ENCODE results near the gene KICS2. TPM values are rescaled to one million over a fixed set of nuclear protein-coding genes. Genes with fewer than 3 reads are reported as not detected.

Gene KICS2
- total and polyA plus RNA-seq, 12 donors, result 1.8 to 6.1 (median 3.9) TPM

DNA sequence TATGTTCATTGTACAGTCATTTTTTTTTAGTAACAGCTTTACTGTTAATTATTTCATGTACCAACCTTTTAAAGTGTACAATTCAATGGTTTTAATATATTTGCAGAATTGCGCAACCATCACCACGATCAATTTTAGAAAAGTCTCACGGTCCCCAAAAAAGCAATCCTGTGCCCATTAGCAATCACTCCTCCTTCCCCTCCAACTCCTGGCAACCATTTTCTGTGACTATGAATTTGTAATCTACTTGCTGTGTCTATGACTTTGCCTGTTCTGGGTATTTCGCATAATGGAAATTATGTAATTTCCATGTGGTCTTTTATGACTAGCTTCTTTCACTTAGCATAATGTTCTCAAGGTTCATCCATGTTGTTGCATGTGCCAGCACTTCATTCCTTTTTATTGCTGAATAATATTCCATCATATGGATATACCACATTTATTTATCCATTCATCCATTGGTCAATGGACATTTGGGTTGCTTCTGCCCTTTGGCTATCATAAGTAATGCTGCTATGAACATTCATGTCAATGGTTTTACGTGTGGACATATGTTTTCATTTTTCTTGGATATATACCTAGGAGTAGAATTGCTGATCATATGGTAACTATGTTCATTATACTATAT is 9.9 kb downstream of the KICS2 start:
- ATAC-seq (no peak), DNase-seq (no peak)
- no peak overlapping the region for H3K27ac ChIP-seq
- peaks cover 0 to 53% (median 8%) of the 10 kb centered on the region in 9 donors for H3K36me3 ChIP-seq
- no peaks in the 10 kb centered on the region for H3K4me1 ChIP-seq
- no peak overlapping the region for H3K4me3 ChIP-seq
- intact Hi-C loops (cut with DNase I), result no loop called here
- TF ChIP-seq, protein P1, sequence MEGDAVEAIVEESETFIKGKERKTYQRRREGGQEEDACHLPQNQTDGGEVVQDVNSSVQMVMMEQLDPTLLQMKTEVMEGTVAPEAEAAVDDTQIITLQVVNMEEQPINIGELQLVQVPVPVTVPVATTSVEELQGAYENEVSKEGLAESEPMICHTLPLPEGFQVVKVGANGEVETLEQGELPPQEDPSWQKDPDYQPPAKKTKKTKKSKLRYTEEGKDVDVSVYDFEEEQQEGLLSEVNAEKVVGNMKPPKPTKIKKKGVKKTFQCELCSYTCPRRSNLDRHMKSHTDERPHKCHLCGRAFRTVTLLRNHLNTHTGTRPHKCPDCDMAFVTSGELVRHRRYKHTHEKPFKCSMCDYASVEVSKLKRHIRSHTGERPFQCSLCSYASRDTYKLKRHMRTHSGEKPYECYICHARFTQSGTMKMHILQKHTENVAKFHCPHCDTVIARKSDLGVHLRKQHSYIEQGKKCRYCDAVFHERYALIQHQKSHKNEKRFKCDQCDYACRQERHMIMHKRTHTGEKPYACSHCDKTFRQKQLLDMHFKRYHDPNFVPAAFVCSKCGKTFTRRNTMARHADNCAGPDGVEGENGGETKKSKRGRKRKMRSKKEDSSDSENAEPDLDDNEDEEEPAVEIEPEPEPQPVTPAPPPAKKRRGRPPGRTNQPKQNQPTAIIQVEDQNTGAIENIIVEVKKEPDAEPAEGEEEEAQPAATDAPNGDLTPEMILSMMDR (IDR thresholded peaks at IDR 0.05), result no peak
- WGBS, 2 donors, result 77 to 78% methylated on average over 5 of the region's 5 CpGs
- H3K9me3 ChIP-seq, result no peaks in the 10 kb centered on the region
- no peaks in the 10 kb centered on the region for H3K27me3 ChIP-seq

DNA sequence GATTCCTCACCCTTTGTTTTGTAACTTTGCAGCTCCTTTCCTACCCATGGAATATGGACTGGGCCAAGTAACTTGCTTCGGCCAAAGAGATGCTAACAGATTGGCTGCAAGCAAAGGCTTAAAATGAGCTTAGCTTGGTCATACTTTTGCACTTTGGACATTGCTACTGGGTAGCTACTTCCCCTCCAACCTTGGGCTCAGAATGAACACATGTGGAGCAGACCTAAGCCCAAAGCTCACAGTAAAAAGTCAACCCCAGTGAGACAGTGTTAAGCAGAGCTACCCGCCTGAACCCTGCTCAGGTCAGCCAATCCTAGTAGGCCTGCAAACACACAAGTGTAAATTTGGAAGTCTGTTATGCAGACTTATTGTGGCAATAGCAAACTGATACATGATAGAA is 14.6 kb downstream of the KICS2 start:
- TF ChIP-seq, protein P1 (IDR thresholded peaks at IDR 0.05), result no peak
- no peak for ATAC-seq

DNA sequence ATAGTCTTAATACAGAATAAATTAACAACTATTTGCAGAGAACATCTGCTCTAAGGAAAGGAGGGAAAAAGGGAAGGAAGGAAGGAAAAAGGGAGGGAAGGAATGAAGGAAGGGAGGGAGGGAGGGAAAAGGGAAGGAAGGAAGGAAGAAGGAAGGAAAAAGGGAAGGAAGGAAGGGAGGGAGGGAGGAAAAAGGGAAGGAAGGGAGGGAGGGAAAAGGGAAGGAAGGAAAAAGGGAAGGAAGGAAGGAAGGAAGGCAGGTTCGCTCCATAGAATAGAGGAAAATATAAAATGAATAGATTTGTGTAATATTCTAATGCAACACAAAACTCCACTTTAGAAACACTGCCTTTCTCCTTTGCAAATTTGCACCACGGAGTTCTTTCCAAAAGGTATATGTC is 16.6 kb downstream of the KICS2 start:
- no peak overlapping the region for H3K27ac ChIP-seq
- H3K9me3 ChIP-seq, result no peaks in the 10 kb centered on the region
- no peaks in the 10 kb centered on the region for H3K27me3 ChIP-seq
- no peaks in the 10 kb centered on the region for H3K4me1 ChIP-seq
- no peak overlapping the region for H3K4me3 ChIP-seq
- no peak for ATAC-seq
- peaks cover 0 to 31% (median 4%) of the 10 kb centered on the region in 9 donors for H3K36me3 ChIP-seq
- TF ChIP-seq, protein P1 (IDR thresholded peaks at IDR 0.05), result no peak
- 85 to 90% methylated on average over 2 of the region's 2 CpGs for WGBS, 2 donors
- intact Hi-C loops (cut with DNase I), result no loop called here
- DNase-seq, result no peak

More for the DNA sequence above, 14.6 kb downstream of the KICS2 start:
- Histone ChIP-seq H3K4me1 (no peaks in the 10 kb centered on the region), H3K27ac (no peak overlapping the region), H3K27me3 (no peaks in the 10 kb centered on the region), H3K9me3 (no peaks in the 10 kb centered on the region), H3K36me3 (peaks cover 0 to 43% (median 4%) of the 10 kb centered on the region in 9 donors), H3K4me3 (no peak overlapping the region)
- WGBS, 2 donors, result 96% methylated on average over 2 of the region's 2 CpGs
- intact Hi-C loops (cut with DNase I), result no loop called here
- DNase-seq, result no peak

DNA sequence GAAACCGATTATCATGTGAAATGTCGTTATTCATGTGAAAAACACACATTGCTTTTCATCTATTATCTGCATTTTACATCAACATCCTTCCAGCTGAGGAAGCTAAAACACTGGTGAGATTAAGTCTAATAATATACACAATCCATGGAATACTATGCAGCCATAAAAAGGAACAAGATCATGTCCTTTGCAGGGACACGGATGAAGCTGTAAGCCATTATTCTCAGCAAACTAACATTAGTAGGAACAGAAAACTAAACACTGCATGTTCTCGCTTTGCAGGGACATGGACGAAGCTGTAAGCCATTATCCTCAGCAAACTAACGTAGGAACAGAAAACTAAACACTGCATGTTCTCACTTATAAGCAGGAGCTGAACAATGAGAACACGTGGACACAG is 18.3 kb downstream of the KICS2 start:
- no peak for DNase-seq
- no peaks in the 10 kb centered on the region for H3K4me1 ChIP-seq
- H3K4me3 ChIP-seq, result no peak overlapping the region
- TF ChIP-seq, protein P1 (IDR thresholded peaks at IDR 0.05), result no peak
- WGBS, 2 donors, result 57 to 70% methylated on average over 7 of the region's 7 CpGs
- intact Hi-C loops (cut with DNase I), result no loop called here
- H3K27me3 ChIP-seq, result no peaks in the 10 kb centered on the region
- H3K9me3 ChIP-seq, result no peaks in the 10 kb centered on the region
- no peak for ATAC-seq
- peaks cover 0 to 19% (median 4%) of the 10 kb centered on the region in 9 donors for H3K36me3 ChIP-seq
- H3K27ac ChIP-seq, result no peak overlapping the region

Measured in heart right ventricle (tissue), 16 donors.